ENCODE data around the gene HMGN4. TPM values are rescaled to one million over a fixed set of nuclear protein-coding genes. Genes with fewer than 3 reads are reported as not detected.
A peak's percentile ranks its signal among the peaks of the same experiment; 100 is the strongest.

Gene HMGN4
- total and polyA plus RNA-seq, 9 of the 15 experiments (the other 6 are each of a cell fraction or from before 2014, with no cell fraction given) = 35.4 to 134 (median 94.1) TPM

DNA sequence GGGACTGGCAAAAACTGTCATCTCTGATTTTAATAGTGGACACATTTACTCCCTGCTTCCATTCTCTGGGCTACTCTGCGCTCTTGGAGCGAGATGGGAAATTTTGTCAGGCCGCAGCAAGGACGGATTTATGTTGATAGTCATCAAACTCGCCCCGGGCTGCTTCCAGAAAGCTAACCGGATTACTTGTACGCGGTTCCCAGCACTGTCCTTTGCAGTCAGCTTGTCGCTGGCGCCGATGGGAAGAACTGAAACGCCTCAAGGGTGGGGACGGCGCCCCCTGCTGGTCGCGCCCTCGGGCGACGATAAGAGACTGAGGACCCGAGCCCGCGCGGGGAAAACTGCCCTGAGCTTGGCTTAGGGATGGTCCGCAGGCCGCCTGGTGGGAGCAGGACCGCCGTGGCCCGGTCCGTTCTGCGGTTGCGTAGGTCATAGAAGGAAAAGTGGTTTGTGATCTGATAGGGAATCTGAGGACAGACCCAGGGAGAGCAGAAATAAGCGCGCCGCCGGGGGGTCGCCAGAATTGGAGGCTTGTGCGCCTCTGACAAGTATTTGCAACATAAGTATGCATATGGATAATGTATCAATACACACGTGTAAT lies 57.6 kb downstream of the HMGN4 start (continued):
- TF ChIP-seq AFF4 (CRISPR knock-in tag; IDR thresholded peaks at IDR 0.05) (peak; percentile 79), TAF7 (tag; IDR thresholded peaks at IDR 0.05) (peak; percentile 21; the same call in 1 of the 2 replicates), MAFF (IDR thresholded peaks at IDR 0.05; ENCODE audit: low read length) (no peak), NELFE (IDR thresholded peaks at IDR 0.05; ENCODE audit: insufficient read depth, insufficient read length) (no peak), MAZ (CRISPR knock-in tag; conservative IDR thresholded peaks at IDR 0.05 in 1 of 2, IDR thresholded peaks at IDR 0.05 in 1 of 2) (peak; percentile 44 to 89; a peak in 2 of 4 replicates), NBN (IDR thresholded peaks at IDR 0.05; ENCODE audit: low read depth) (peak; percentile 93), SP1 (CRISPR knock-in tag; IDR thresholded peaks at IDR 0.05) (peak; percentile 80), NCOR1 (IDR thresholded peaks at IDR 0.05) (no peak), RBBP5 (IDR thresholded peaks at IDR 0.05; ENCODE audit: borderline replicate concordance, insufficient read depth, low read length, poor library complexity, severe bottlenecking) (peak; percentile 70), RNF2 (IDR thresholded peaks at IDR 0.05) (peak; percentile 65), FOXK1 (CRISPR knock-in tag; IDR thresholded peaks at IDR 0.05; ENCODE audit: borderline replicate concordance) (peak; percentile 54; the same call in 1 of the 2 replicates)
- TF ChIP-seq, protein P1, sequence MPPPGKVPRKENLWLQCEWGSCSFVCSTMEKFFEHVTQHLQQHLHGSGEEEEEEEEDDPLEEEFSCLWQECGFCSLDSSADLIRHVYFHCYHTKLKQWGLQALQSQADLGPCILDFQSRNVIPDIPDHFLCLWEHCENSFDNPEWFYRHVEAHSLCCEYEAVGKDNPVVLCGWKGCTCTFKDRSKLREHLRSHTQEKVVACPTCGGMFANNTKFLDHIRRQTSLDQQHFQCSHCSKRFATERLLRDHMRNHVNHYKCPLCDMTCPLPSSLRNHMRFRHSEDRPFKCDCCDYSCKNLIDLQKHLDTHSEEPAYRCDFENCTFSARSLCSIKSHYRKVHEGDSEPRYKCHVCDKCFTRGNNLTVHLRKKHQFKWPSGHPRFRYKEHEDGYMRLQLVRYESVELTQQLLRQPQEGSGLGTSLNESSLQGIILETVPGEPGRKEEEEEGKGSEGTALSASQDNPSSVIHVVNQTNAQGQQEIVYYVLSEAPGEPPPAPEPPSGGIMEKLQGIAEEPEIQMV (tag; conservative IDR thresholded peaks at IDR 0.05; ENCODE audit: low read depth) = peak; percentile 65
- TF ChIP-seq, protein P2, sequence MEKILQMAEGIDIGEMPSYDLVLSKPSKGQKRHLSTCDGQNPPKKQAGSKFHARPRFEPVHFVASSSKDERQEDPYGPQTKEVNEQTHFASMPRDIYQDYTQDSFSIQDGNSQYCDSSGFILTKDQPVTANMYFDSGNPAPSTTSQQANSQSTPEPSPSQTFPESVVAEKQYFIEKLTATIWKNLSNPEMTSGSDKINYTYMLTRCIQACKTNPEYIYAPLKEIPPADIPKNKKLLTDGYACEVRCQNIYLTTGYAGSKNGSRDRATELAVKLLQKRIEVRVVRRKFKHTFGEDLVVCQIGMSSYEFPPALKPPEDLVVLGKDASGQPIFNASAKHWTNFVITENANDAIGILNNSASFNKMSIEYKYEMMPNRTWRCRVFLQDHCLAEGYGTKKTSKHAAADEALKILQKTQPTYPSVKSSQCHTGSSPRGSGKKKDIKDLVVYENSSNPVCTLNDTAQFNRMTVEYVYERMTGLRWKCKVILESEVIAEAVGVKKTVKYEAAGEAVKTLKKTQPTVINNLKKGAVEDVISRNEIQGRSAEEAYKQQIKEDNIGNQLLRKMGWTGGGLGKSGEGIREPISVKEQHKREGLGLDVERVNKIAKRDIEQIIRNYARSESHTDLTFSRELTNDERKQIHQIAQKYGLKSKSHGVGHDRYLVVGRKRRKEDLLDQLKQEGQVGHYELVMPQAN (IDR thresholded peaks at IDR 0.05; ENCODE audit: borderline replicate concordance) = no peak
- TF ChIP-seq, protein P3, sequence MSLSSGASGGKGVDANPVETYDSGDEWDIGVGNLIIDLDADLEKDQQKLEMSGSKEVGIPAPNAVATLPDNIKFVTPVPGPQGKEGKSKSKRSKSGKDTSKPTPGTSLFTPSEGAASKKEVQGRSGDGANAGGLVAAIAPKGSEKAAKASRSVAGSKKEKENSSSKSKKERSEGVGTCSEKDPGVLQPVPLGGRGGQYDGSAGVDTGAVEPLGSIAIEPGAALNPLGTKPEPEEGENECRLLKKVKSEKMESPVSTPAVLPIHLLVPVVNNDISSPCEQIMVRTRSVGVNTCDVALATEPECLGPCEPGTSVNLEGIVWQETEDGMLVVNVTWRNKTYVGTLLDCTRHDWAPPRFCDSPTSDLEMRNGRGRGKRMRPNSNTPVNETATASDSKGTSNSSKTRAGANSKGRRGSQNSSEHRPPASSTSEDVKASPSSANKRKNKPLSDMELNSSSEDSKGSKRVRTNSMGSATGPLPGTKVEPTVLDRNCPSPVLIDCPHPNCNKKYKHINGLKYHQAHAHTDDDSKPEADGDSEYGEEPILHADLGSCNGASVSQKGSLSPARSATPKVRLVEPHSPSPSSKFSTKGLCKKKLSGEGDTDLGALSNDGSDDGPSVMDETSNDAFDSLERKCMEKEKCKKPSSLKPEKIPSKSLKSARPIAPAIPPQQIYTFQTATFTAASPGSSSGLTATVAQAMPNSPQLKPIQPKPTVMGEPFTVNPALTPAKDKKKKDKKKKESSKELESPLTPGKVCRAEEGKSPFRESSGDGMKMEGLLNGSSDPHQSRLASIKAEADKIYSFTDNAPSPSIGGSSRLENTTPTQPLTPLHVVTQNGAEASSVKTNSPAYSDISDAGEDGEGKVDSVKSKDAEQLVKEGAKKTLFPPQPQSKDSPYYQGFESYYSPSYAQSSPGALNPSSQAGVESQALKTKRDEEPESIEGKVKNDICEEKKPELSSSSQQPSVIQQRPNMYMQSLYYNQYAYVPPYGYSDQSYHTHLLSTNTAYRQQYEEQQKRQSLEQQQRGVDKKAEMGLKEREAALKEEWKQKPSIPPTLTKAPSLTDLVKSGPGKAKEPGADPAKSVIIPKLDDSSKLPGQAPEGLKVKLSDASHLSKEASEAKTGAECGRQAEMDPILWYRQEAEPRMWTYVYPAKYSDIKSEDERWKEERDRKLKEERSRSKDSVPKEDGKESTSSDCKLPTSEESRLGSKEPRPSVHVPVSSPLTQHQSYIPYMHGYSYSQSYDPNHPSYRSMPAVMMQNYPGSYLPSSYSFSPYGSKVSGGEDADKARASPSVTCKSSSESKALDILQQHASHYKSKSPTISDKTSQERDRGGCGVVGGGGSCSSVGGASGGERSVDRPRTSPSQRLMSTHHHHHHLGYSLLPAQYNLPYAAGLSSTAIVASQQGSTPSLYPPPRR (CRISPR knock-in tag; IDR thresholded peaks at IDR 0.05; ENCODE audit: borderline replicate concordance) = no peak

All from K562 (cell line).